GM18867 (cell line): ENCODE measurements around the gene PEX14.

Experiments
- ATAC-seq: cut with Tn5 transposase; IDR thresholded peaks from one replicate; pipeline ENCODE4 v1.9.1; 2021; ENCODE audit warnings: mild to moderate bottlenecking, moderate library complexity; ENCODE audit not compliant: unreplicated experiment

PEX14 gene

DNA sequence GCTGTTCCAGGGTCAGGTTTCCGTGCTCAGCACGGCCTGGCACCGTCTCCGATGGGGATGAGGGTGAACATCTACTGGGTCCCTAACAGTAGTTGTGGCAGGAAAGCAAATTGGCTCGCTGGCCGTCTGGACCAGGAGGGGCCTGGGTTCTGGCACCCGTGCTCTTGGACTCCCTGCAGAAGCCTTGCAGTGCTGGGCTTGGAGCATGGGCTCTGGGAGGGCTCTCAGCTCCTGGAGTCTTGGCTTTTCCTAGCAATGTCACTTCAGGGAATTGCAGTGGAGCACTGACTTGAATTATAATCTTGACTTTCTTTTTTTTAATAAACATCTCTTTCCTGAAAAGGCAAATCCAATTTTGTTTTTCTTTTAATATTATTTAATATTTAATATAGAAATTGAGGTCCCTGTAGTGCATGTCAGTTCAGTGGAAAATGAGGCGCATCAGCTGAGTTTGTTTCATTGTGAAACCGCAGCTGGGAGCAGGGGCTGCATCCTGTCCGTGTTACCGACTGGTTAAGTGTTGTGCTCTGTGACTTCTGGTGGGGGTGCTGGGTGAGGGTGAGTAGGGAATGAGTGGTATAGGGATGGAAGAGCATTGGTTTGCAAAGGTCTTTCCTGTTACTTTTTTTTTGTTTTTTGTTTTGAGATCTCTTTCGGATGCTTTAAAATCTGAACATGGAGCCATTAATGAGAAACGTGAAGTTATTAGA, 64.1 kb downstream of the PEX14 start:
- no peak for ATAC-seq

- no peak for ATAC-seq
These were observed 64.8 kb downstream of the PEX14 start for GRCh38 chr1:10539411-10540043.

DNA sequence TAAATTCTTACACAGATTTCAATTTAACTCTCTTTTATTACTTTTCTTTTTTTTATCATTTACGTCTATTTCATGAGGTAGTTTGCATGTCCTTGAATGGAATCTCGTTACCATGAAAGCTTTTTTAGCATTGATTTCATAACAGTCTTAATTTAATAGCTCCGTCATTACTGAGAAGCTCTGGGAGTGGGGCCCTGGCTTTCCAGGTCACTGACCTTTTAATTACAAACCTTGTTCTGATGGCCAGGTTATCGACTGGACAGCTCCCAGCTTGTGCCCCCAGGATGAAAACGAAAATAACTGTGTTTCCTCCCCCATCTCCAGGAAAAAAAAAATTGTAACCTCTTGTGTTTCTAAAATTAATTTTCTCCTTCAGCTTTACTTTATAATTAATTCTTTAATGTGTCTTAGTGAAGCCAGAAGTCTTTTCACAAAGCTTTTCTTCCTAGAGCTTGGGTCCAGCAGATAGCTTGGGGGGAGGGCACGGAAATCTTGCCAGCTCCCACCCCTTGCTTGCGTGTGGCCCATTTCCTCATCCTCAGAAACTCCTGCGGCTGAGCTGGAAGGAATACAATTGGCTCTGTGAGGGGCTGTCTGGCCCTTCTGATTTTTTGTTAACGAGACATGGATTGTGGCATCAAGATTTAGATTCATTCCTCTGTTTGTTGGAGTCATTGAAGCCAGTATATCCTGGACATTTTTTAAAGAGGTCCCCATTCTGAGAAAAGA, 65.7 kb downstream of the PEX14 start:
- no peak for ATAC-seq

GRCh38 chr1:10541286-10541685, 66.5 kb downstream of the PEX14 start:
- no peak for ATAC-seq

- ATAC-seq: no peak
These were observed 69.5 kb downstream of the PEX14 start for GRCh38 chr1:10544239-10544638.

DNA sequence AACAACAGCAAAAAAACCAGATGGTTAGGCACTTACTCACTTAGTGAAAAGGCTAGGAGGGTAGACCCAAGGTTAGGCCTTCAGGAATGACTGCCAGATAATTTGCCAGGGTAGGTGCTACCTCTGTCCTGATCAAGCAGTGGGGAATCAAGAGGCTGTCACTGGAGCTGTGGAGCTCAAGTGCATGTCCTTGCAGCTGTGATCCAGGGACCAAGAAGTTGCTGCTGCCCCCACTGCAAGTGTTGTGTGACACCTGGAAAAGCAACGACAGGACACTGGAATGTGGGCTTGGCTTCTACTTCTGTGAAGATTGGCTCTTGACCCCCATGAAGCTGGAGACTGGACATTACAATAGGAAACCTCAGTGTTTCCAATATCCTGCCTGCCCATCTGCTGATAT, 72.1 kb downstream of the PEX14 start:
- no peak for ATAC-seq

- ATAC-seq: no peak
These were observed 75.3 kb downstream of the PEX14 start for GRCh38 chr1:10549904-10550664.

GRCh38 chr1:10553118-10553517, 78.4 kb downstream of the PEX14 start:
- ATAC-seq: no peak

- ATAC-seq: no peak
These were observed 81.1 kb downstream of the PEX14 start for GRCh38 chr1:10555635-10556429.

DNA sequence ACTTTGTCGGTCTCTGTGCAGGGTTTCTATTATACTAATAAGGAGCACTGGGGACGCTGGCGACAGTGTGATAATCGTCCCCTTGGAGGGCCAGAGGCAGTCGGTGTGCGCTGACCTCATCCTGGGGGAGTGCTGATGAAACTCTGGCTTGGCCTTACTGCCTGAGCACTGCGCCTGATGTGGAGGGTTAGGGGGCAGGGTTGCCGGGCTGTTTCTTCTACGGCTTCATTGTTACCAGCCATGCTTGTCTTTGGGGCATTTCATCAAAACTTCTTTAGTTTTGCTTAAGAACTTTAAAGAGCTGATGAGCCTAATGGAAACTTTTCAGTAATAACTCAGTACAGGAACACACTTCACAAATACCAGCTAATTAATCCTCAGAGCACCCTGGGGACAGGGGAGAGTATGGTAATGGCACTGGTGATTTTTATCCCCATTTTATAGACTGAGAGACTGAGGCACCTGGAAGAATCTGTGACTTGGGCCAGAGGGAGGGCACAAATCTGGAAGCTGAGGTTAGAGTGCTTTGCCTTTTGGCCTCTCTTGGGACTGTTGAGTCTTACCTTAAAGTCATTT, 81.8 kb downstream of the PEX14 start:
- ATAC-seq: no peak

GRCh38 chr1:10557714-10558113, 83.0 kb downstream of the PEX14 start:
- no peak for ATAC-seq

- no peak for ATAC-seq
These were observed 84.6 kb downstream of the PEX14 start for GRCh38 chr1:10559386-10559785.

GRCh38 chr1:10561497-10561896, 86.7 kb downstream of the PEX14 start:
- ATAC-seq: no peak

GRCh38 chr1:10561955-10562354, 87.2 kb downstream of the PEX14 start:
- no peak for ATAC-seq

- ATAC-seq: no peak
These were observed 89.3 kb downstream of the PEX14 start for GRCh38 chr1:10564063-10564462.

- ATAC-seq: no peak
These were observed 94.8 kb downstream of the PEX14 start for GRCh38 chr1:10569531-10569930.

GRCh38 chr1:10575616-10576015, 100.9 kb downstream of the PEX14 start:
- no peak for ATAC-seq

- no peak for ATAC-seq
These were observed 103.3 kb downstream of the PEX14 start for GRCh38 chr1:10578070-10578469.

- no peak for ATAC-seq
These were observed 108.9 kb downstream of the PEX14 start for GRCh38 chr1:10583641-10584040.

- no peak for ATAC-seq
These were observed 110.5 kb downstream of the PEX14 start for GRCh38 chr1:10585242-10585641.
